CD4-positive, alpha-beta T cell treated with Interleukin-12 subunit alpha and Interleukin-12 subunit beta, for 1 hour (primary cell): Measurements from ENCODE around the gene PTPN11.
A peak's percentile ranks its signal among the peaks of the same experiment; 100 is the strongest.
"Not testable (repeated sequence)": the region's sequence is repeated elsewhere in the genome, so short reads cannot be mapped to it uniquely, and the experiment has no call there.

Experiments used
- DNase-seq: peaks from one replicate; pipeline ENCODE4 v3.0.0-alpha.2; 2020

Gene PTPN11

DNA sequence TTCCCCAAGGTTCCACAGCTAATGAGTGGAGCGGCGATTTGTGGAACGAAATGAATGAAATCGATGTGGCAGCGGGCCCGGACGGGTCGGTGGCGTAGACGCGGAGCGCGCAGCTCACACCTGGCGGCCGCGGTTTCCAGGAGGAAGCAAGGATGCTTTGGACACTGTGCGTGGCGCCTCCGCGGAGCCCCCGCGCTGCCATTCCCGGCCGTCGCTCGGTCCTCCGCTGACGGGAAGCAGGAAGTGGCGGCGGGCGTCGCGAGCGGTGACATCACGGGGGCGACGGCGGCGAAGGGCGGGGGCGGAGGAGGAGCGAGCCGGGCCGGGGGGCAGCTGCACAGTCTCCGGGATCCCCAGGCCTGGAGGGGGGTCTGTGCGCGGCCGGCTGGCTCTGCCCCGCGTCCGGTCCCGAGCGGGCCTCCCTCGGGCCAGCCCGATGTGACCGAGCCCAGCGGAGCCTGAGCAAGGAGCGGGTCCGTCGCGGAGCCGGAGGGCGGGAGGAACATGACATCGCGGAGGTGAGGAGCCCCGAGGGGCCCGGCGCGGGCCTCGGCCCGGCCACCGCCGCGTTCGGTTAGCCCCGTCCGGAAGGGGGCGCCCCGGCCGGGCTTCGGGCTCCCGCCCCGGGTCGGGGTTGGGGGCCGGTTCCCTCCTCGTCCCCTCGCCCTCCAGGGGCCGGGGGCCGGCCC, at the start of gene PTPN11:
Gene PTPN11 (plus strand): TSS at position 340 of the 689 bp plus-strand sequence. CDS start 165 bp downstream, at position 505.
- peak; percentile 90 for DNase-seq

- no peak for DNase-seq
These were observed 48.5 kb upstream of the PTPN11 start for GRCh38 chr12:112370199-112370598.

DNA sequence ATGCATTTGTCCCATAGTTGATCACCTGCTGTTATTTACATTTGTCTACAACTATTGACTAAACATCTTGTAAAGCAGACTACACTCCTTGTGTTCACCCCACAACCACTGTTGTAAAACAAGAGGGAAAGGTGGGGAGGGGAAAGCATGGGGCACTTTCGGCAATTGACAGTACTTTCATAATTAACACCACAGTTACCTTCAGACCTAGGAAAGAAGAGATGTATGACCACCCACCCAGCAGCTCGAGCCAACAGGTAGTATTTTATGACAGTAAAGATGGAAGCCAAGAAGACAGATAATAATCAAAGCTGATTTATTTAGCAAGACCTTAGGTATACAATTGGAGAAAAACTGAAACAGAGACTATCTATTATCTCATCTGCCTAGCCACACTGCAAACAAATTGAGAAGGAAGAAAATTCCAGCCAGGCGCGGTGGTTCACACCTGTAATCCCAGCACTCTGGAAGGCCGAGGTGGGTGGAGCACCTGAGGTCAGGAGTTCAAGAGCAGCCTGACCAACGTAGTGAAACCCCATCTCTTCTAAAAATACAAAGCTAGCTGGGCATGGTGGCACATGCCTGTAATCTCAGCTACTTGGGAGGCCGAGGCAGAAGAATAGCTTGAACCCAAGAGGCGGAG, 47.8 kb upstream of the PTPN11 start:
- no peak for DNase-seq

DNA sequence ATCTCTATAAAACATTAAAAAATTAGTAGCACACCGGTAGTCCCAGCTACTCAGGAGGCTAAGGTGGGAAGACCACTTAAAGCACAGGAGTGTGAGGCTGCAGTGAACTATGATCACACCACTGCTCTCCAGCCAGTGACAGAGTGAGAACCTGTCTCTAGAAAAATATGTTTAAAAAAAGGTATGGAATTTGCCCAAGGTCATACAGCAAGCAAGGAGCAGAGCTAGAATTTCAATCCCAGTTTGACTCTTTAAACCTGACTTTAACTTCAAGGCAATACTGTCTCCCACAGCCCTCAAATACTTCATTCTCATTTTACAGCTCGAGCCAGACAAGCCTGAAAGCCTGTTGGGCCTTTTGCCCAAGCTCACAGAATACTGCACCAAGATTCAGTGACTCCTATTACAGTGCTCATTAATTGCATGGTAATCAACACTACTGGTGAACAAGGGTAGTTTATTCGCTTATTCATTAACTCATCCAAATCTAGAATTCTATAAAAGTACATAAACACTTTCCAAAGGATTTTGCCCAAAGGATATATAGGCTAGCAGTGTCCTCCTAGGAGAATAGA, 44.5 kb upstream of the PTPN11 start:
- DNase-seq: no peak

DNA sequence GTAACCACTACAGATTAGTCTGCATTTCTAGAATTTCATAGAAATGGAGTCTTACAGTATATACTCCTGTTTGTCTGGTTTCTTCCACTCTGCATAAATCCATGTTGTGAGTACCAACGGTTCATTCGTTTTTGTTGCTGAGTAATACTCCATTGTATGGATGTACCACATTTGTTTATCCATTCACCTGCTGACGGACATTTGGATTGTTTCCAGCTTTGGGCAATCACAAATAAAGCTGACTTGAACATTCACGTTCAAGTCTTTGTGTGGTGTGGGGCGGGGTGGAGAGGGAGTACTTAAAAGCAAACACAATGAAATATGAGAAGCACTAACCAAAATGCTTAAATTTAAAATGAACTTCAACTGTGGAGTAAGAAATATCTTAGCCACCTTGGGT, 43.6 kb upstream of the PTPN11 start:
- no peak for DNase-seq

- no peak for DNase-seq
These were observed 37.9 kb upstream of the PTPN11 start for GRCh38 chr12:112380663-112381405.

- peak; percentile 55 for DNase-seq
These were observed 37.3 kb upstream of the PTPN11 start for GRCh38 chr12:112381406-112381882.

GRCh38 chr12:112381883-112382796, 36.6 kb upstream of the PTPN11 start, which contains the start of gene HECTD4:
Gene HECTD4 (minus strand): TSS chr12:112382431. CDS start chr12:112382128, 303 bp downstream.
- peak; percentile 90 for DNase-seq

DNA sequence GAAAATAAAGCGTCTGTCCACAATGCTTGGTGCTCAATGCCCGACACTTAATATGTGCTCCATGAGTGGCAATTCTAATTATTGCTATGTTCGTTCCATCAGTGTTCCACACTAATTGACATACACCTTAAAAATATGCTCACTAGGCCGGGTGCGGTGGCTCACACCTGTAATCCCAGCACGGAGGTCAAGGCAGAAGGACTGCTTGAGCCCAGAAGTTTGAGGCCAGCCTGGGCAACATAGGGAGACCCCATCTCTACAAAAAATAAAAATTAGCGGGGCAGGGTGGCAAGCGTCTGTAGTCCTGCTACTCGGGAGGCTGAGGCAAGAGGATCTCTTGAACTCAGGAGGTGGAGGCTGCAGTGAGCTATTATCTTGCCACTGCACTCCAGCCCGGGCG, 35.9 kb upstream of the PTPN11 start:
- DNase-seq: no peak

GRCh38 chr12:112386726-112387125, 32.0 kb upstream of the PTPN11 start:
- no peak for DNase-seq

DNA sequence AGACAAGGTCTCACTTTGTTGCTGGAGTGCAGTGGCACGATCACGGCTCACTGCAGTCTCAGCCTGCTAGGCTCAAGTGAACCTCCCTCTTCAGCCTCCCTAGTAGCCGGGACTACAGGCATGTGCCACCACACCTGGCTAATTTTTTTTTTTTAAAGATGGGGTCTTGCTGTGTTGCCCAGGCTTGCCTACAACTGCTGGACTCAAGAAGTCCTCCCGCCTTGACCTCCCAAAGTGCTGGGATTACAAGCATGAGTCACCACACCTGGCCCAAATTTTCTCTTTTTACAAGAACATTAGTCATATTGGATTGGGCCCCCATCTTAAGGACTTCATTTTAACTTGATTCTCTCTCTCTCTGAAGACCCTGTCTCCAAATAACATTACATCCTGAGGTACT, 29.5 kb upstream of the PTPN11 start:
- no peak for DNase-seq

GRCh38 chr12:112389922-112390654, 28.7 kb upstream of the PTPN11 start:
- DNase-seq: not testable (repeated sequence)

DNA sequence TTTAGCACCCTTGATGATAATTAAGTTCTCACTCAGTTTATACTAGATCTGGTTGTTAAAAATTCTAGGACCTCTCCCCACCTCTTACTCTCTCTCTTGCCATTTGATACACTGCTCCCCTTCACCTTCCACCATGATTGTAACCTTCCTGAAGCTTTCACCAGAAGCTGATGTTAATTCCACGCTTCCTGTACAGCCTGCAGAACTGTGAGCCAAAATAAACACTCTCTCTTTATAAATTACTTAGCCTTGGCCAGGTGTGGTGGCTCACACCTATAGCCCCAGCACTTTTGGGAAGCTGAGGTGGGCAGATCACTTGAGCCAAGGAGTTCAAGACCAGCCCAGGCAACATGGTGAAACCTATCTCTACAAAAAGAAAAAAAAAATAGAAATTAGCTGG, 25.4 kb upstream of the PTPN11 start:
- DNase-seq: no peak

GRCh38 chr12:112401054-112401453, 17.7 kb upstream of the PTPN11 start:
- DNase-seq: no peak

DNA sequence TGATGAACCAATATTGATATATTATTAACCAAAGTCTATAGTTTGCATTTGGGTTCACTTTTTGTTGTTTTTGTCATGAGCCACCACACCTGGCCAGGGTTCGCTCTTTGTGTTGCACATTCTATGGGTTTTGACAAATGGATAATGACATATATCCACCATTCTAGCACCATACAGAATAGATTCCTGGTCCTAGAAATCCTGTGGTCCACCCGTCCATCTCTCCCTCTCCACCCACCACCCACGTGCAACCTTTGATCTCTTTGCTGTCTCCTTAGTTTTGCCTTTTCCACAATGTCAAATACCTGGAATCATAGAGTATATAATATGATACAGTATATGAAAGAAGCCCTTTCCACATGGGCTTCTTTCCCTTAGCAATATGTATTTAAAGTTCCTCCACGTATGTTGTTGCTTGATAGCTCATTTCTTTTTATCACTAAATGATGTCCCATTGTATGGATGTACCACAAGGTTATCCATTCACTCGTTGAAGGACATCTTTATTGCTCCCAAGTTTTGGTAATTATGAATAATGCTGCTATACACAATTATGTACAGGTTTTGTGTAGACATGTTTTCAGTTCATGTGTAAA, 16.7 kb upstream of the PTPN11 start:
- DNase-seq: no peak

DNA sequence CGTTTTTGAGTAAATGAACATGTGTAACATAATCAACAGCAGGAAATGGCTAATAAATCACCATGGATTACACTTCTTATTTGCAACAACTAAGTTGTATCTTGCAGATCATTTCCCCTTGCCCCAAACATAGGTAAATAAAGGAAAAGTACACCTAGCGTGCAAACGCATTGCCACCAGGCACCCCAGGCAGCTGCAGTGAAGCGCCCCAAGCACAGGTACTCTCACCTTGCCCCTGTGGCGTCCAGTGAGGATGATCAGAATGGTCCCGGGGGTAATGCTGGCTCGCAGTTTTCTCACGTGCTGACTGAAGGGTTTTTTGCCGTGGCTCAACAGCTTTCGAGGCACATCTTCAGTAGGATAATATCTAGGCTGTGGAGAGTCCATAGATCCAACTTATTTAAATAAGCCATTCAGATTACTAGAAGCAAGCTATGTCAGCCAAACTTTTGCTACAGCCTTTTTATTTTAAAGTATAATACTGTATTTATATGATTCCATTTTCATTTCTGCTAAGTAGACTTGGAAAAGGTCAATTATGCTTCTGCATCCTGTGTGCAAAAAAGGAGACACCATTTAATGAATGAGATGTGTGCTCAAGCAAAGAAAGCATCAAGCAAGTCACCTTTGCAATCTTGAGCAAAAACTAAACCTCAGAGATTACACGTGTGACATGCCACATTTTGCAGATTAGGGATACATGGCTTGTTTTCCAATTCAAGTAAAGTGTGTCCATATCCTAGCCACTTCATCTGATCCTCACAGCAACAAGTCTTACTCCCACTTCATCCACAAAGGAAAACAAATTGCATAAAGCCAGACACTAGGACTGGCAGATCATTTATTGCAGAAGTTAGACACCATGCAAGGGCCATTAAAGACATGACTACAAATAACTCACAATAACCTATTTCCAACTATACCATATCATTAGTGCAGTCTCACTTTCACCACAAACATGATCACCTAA, 11.9 kb upstream of the PTPN11 start:
- DNase-seq: no peak

DNA sequence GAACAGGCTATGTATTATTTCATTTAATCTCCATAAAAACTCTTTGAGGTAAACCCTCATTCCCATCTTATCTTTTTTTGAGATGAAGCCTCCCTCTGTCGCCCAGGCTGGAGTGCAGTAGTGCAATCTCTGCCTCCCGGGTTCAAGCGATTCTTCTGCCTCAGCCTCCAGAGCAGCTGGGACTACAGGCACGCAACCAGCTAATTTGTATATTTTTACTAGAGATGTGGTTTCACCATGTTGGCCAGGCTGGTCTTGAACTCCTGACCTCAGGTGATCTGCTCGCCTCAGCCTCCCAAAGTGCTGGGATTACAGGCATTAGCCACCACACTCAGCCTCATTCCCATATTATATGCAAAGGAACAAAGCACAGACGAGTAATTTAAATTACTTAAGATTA, 11.1 kb upstream of the PTPN11 start:
- not testable (repeated sequence) for DNase-seq

DNA sequence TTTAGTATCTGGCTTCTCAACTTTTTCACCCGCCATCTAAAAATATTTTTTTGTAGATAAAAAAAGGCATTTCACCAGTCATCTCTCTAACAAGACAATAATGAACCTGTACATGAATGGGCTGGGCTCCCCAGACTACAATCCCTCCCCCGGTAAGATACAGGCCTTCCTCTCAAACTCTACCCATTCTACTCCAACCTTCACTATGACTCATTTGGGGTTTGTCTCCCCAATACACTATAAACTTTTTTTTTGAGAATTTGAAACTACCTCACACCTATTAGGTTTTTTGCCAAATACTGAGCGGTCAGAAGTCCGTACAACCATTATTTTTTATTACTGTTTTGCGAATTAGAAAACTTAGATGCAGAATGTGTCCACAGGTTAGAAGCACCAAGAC, 10.1 kb upstream of the PTPN11 start:
- DNase-seq: peak; percentile 55

GRCh38 chr12:112409064-112409905, 9.5 kb upstream of the PTPN11 start, which contains the start of gene RPL6:
Gene RPL6 (minus strand): TSS chr12:112409605. CDS start chr12:112408656, 949 bp downstream.
- peak; percentile 88 for DNase-seq
